SK-N-MC (cell line): ENCODE data around the gene MYADML2.

Source experiments
- EZH2 ChIP-seq: fragments of 200-600 bp; sonication (generic); IDR thresholded peaks from one replicate; pipeline ENCODE4 v1.6.1; 2017; ENCODE audit warnings: antibody characterized with exemption
- POLR2AphosphoS5 ChIP-seq: IDR thresholded peaks from 2 replicates; pipeline ENCODE4 v1.6.1; 2012; ENCODE audit warnings: mild to moderate bottlenecking, low read depth, low read length, borderline replicate concordance

GRCh38 chr17:81903896-81904599, 43.0 kb downstream of the MYADML2 start:
- TF ChIP-seq EZH2 (no peak), POLR2AphosphoS5 (no peak)
